GM19193 (cell line): ENCODE measurements around the gene C1QTNF1.
A peak's percentile ranks its signal among the peaks of the same experiment; 100 is the strongest.

Experiments used
- POLR2A ChIP-seq: IDR thresholded peaks from 4 replicates; pipeline ENCODE4 v1.6.1; 2011; ENCODE audit not compliant: insufficient read depth, insufficient read length; ENCODE audit errors: extremely low read depth

Gene C1QTNF1

DNA sequence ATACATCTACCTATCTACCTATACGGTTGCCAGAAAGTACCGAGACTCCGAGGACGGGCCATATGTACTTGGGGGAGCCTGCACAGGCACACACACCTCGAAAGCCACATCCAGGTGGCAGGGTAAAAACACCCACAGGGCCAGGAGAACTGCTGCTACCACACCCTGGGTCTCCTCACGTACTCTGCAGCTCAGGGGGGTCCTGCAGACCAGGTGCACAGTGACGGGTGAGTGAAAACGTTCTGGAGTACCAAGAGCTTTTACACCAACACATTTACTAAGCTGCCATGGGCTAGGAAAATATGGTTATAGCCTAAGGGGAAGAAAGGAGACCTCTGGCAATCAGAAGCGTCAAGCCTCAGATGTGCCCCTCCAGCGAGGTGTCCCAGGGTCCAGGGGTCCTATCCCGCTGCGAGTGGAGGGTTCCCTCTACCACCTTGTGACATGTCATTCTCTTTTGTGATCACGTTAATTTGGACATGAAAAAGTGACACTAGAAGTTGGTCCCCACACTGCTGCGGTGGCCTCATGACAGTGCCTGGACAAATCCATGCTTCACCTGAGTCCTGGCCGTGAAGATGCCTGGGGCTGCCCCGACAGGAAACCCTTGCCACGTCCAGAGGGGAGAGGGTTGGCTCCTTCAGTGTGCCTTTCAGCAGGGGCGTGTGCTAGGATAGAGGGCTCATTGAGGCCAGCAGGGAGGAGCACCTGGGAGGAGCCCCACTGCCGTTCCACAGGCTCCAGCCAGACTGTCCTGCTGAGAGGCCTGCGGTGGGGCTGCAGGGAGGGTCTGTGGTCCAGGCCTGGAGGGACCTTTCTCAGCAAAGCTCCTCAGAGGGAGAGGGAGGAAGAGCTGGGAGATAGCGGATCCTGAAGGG lies 16.2 kb upstream of the C1QTNF1 start:
- no peak for TF ChIP-seq POLR2A

DNA sequence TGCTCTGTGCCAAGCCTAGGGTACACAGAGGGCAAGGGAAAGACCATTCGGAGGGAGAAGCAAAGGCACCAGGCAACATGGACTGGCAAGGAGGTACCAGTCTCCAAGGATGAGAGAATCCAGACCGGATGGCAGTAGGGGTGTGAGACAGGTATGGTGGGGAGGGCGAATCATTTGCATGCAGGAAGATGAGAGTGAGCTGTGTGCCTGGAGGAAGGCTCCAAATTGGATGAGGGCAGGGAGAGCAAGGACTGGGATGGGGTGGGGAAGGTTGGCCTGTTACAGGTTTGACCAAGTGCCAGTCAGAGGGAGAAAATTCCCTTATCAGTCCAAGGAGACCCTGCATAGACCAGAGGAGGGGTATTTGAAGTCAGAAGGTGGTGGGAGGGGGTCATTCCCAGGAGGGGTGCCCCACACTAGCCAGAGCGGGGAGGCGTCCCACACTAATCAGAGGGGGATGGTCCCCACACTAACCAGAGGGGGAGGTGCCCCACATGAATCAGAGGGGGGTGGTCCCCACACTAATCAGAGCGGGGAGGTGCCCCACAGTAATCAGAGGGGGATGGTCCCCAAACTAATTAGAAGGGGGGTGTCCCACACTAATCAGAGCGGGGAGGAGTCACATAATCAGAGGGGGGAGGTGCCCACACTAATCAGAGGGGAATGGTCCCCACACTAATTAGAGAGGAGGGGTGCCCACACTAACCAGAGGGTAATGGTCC lies 15.1 kb upstream of the C1QTNF1 start:
- TF ChIP-seq POLR2A: no peak

DNA sequence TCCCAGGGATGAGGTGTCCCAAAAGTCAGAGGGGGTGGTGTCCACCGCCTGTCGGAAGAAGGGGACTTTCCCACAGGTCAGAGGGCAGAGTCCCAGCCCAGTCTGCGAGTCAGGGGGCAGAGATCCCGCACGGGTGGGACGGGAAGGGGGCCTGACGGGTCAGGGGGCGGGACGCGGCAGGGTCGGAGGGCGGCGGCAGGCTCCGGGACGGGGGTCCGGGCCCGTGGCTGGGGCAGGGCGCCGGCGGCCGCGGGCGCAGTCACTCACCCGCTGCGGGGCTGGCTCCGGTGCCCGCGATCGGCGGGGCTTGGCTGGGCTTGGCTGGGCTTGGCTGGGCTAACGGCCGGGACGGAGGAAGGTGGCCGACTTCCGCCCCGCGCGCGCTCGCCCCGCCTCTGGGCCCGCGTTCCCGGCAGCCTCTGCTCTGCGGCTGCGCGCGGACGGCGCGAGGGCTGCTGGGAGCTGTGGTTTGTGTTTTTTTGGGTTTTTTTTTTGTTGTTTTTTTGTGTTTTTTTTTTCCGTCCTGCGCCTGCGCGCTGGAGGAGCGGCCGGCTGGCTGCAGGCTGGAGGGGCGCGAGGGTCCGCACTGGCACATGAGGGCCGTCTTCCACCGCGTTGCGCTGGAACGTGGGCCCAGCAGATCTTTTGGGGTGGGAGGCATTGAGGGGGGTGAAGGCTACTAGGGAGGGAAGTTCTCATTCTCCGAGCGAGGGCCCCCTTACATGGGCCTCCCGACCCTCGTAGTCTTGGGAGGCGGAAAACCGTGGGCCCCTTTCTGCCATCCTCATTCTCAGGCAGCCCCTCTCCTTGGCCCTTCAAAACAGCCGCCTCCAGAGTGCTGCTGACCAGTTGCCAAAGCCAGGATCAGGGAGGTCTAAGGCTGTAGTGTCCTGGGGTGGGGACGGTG lies 14.3 kb upstream of the C1QTNF1 start, which contains the start of gene CANT1:
Gene CANT1 (minus strand): TSS at position 368 of the 907 bp plus-strand sequence. CDS start 12,142 bp downstream, outside the sequence.
- TF ChIP-seq POLR2A: peak; percentile 67

DNA sequence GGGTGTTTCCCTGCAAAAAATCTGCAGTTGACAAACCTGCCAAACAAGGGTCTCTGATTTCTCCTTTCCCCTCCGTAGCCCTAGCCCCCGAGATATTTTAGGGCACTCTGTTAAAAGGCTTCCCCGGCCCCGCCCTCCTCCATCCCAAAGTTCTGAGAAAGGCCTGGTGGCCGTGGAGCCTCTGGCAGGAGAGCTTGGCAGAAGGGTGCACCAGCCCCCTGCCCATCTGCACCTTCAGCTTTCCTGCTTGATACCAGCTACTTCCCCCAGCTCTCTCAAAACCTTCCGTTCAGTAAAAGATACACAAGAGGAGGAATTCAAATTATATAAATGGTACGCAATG lies 13.7 kb upstream of the C1QTNF1 start:
- TF ChIP-seq POLR2A: no peak

DNA sequence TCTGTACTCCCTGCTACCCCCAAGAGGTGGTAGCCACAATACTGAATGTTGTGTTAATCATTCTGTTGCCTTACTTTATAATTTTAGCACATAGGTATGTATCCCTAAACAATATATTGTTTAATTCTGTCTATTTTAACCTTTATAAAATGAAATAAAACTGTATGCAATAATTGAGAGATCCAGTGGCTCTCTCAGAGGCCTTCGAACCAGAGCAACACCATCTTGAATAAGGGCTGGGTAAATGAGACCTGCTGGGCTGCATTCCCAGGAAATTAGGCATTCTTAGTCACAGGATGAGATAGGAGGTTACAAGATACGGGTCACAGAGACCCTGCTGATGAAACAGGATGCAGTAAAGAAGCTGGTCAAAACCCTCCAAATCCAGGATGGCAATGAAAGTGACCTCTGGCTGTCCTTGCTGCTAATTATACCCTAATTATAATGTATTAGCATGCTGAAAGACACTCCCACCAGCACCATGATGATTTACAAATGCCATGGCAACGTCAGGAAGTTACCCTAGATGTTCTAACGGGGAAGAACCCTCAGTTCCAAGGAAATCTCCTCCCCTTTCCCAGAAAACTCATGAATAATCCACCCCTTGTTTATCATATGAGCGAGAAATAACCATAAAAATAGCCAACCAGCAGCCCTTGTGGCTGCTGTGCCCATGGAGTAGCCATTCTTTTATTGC lies 12.4 kb upstream of the C1QTNF1 start:
- no peak for TF ChIP-seq POLR2A

DNA sequence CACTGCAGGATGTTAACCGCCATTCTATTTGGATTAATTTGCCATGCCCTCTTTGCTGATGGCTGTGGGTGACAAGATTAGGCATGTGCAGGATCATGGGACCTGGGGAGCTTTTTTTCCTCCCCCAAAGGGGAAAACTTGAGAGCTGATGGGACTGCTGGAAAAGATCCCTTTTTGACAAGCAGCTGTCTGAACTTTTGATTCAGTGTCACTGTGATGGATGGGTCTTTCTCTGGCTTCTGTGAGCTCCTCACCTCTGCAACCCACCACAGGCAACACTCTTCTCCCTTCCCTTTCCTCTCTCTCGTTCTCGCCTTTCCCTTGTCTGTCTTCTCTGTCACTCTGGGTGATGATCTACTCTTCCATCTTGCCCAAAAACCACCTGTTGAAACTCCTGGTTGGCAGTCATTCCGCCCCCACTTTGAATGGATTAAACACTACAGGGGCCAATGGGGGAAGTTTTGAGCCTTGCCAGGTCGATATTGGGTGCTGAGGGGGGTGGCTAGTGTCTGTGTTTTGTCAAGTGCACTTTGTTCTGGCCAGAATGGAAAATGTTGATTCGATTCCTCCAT lies 11.3 kb upstream of the C1QTNF1 start:
- TF ChIP-seq POLR2A: no peak

DNA sequence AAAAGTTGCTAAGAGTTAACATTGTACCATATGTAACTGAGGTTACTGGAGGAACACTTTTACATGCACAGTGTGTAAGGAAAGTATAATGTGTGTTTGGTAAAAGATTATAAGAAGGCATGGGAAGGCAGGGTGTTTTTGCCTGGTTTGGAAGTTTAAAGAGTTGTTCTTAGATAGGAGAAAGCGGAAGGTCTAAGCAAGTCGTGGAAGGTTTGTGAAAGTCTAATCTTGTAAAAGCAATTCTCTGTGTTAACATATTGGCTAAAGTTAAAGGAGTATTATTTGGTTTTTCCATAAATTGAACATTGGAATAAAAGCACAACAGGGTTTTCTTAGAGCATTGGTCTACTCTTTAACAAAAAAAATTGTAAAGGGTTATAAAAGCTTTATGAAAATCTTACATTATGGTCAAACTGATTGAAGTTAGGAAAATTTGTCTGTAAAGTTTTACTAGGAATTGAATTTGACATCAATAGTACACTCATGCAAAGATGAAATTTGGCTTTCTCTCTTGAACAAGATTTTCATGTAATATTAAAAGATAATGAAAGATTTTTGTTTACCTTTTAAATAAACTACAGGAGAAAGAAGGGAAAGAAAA lies 9.7 kb upstream of the C1QTNF1 start:
- no peak for TF ChIP-seq POLR2A

DNA sequence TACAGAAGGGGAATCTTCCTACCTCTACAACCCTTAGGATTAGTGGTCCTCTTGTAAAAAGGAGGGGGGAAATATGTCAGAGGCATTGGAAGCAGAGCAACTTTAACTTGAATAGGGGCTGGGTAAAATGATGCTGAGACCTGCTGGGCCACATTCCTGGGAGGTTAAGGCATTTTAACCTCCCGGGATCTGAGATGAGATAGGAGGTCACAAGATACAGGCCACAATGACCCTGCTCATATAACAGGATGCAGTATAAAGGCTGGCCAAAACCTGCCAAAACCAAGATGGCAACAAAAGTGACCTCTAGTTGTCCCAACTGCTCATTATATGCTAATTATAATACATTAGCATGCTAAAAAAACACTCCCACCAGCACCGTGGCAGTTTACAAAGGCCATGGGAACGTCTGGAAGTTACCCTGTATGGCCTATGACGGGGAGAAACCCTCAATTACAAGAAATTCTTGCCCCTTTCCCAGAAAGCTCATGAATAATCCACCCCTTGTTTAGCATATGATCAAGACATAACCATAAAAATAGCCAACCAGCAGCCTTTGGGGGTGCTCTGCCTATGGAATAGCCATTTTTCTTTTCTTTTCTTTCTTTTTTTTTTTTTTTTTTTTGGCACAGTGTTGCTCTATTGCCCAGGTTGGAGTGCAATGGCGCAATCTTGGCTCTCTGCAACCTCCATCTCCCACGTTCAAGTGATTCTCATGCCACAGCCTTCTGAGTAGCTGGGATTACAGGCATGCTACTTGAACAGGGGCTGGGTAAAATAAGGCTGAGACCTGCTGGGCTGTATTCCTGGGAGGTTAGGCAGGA lies 6.2 kb upstream of the C1QTNF1 start:
- no peak for TF ChIP-seq POLR2A

DNA sequence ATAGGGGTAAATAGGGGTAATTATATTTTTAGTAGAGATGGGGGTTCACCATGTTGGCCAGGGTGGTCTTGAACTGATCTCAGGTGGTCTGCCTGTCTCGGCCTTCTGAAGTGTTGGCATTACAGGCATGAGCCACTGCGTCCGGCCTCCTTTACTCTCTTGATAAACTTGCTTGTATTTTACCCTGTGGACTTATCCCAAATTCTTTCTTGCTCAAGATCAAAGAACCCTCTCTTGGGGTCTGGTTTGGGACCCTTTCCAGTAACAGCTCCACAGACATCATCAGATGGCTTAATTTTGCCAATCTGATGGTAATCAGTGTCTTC lies 5.6 kb upstream of the C1QTNF1 start:
- TF ChIP-seq POLR2A: no peak

DNA sequence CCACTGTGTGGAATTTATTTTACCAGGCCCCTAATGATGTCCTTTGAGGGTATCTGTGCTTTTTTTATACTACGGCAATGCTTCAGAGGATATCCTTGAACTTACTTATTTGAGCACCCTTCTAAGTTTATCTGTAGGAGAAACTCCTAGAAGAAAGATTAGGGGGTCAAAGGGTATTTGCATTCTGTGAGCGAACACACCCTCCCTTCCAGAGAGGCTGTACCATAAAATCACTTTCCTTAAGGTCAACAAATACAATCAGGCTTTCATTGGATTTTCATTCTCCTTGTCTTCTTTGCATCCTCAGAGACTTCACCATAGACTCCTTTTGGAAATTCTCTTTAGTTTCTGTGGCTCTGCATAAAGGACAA lies 4.7 kb upstream of the C1QTNF1 start:
- TF ChIP-seq POLR2A: no peak

DNA sequence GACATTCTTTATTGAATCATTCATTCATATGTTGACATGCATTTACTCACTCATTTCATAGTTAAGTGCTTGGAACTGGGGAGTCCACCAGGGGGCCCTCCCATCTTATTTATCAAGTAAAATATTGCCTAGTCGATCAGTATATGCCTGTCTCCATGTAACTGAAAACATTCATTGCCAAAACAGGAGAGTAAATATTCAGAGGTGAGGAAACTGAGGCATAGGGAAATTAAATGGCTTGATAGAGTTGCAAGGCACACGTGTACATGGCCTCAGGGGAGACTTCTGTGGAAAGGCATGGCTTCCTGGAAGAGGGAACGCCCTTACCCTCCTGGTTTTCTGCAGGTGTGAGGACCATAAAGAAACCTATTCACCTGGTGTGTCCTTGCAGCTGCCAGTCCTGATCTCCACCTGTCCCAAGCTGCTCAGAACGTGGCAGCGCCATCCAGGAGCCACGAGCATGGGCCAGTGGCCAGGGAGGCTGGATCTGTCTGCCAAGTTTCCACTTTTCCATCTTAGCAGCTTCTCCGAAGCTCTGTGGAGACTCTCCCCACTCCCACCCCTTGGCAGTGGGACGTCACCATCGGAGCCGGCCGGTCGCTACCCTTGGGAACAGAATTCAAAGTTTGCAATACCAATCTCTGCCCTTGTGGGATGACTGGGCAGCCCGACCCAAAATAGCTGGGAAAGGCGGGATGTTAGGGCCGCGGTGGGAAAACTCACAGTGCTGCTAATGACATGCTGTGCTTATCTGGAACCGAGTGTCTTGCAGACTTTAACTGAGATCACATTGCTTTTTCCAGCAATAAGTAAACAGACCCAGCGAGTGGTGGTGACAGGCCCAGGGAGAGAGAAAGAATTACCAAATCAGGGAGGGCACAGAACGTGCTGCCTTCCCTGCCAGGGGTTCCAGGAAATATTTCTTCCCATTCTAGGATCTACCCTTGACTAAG lies 4.1 kb upstream of the C1QTNF1 start:
- TF ChIP-seq POLR2A: no peak
